Measurements from ENCODE around the gene TNS2.

- TF ChIP-seq SMARCA5 (IDR thresholded peaks at IDR 0.05) (no peak), MTA3 (IDR thresholded peaks at IDR 0.05; ENCODE audit: borderline replicate concordance, low read length) (no peak), YY1 (IDR thresholded peaks at IDR 0.05; ENCODE audit: low read depth, low read length) (no peak)
Measured at GRCh38 chr12:53068811-53069585, 19.1 kb downstream of the TNS2 start.

All from GM12878 (cell line).